Measurements from ENCODE around the gene UBAC1. TPM values are rescaled to one million over a fixed set of nuclear protein-coding genes. Genes with fewer than 3 reads are reported as not detected.

UBAC1 gene
- total RNA-seq, 1 donor from 2014 or later: 36.1 TPM

DNA sequence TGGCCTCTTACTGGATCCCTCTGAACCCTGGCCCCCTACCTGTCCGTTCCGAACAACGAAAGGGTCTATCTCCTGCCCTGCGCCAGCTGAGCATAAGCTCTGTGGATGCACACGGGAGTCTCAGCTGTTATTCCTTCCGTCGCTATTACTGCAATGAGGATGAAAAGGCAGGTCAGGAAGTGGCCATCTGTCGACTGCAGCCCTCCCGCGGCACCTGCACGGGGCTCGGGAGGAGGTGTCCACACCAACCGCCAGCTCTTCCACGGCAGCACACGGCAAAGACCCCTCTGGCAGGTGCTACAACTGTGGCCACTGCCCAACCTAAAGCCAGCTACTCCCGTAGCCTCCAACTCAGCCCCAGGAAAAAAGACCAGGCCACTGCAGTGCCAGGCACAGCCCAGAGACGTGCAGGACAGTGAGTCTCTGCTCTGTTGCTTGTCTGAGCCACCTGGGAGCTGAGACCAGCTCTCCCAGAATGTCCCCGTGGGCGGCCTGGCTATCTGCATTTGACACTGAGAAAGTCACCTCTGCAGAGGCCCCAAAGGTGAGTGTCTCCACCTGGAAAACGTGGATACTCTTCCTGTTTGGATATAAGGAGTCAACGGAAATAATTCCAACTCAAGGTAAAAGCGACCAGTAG is 72.9 kb downstream of the UBAC1 start:
- H3K36me3 ChIP-seq (ENCODE audit: control insufficient read depth, insufficient read depth, low read length): peaks cover 2% of the 10 kb centered on the region
- TF ChIP-seq, protein P1, sequence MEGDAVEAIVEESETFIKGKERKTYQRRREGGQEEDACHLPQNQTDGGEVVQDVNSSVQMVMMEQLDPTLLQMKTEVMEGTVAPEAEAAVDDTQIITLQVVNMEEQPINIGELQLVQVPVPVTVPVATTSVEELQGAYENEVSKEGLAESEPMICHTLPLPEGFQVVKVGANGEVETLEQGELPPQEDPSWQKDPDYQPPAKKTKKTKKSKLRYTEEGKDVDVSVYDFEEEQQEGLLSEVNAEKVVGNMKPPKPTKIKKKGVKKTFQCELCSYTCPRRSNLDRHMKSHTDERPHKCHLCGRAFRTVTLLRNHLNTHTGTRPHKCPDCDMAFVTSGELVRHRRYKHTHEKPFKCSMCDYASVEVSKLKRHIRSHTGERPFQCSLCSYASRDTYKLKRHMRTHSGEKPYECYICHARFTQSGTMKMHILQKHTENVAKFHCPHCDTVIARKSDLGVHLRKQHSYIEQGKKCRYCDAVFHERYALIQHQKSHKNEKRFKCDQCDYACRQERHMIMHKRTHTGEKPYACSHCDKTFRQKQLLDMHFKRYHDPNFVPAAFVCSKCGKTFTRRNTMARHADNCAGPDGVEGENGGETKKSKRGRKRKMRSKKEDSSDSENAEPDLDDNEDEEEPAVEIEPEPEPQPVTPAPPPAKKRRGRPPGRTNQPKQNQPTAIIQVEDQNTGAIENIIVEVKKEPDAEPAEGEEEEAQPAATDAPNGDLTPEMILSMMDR (IDR thresholded peaks at IDR 0.05; ENCODE audit: insufficient read depth, low read length, severe bottlenecking): no peak
- FAIRE-seq (peak; percentile 36), DNase-seq (ENCODE audit: low read depth) (no peak)
- no peaks in the 10 kb centered on the region for H3K27me3 ChIP-seq (ENCODE audit: control insufficient read depth, insufficient read depth, low read length)
- H3K4me3 ChIP-seq (ENCODE audit: low read depth, low read length): no peak overlapping the region

DNA sequence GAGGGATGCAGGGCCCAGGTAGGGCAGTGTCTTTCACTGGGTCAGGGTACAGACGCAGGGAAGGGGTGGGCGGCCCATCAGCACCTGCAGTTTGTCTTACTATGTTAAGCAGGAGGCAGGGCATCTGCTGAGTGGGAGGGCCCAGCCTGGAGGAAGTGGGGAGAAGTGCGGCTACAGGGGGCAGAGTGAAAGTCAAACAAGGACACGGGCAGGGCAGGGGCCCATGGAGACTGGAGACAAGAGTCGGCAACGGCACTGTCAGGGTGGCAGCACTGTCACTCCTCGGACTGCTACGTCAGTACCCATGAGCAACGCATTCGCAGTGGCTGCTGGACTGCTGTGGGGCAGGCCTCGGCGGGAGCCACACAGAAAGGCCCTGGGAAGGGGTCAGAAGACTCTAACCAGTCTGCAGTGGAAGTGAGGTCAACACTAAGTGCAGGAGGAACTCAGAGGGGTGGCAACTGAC is 73.6 kb downstream of the UBAC1 start:
- Histone ChIP-seq H3K4me3 (ENCODE audit: low read depth, low read length) (no peak overlapping the region), H3K36me3 (ENCODE audit: control insufficient read depth, insufficient read depth, low read length) (peaks cover 2% of the 10 kb centered on the region), H3K27me3 (ENCODE audit: control insufficient read depth, insufficient read depth, low read length) (no peaks in the 10 kb centered on the region)
- TF ChIP-seq, protein P1 (IDR thresholded peaks at IDR 0.05; ENCODE audit: insufficient read depth, low read length, severe bottlenecking): no peak
- DNase-seq (ENCODE audit: low read depth) (no peak), FAIRE-seq (no peak)

DNA sequence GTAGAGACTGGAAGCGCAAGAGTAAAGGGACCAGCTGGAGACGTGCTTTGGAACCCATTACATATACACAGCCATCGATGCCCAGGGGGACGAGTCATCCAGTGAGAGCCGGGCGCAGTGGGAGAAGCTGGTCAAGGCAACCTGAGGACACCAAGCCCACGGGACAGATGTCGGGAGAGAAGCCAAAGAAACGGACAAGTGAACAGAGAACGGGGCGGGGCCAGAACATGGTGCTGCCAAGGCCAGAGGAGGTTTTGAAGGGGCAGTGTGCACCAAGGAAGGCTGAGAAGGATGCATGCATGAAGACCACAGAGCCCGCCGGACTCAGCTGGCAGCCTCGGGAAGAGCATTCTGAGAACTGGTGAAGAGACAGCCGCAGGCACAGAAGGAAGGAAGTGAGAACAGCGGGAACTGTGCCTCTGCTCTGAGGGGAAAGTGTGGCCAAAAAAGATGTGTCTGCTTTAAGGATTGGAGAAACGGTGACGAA is 74.1 kb downstream of the UBAC1 start:
- no peaks in the 10 kb centered on the region for H3K27me3 ChIP-seq (ENCODE audit: control insufficient read depth, insufficient read depth, low read length)
- no peak overlapping the region for H3K4me3 ChIP-seq (ENCODE audit: low read depth, low read length)
- H3K36me3 ChIP-seq (ENCODE audit: control insufficient read depth, insufficient read depth, low read length): peaks cover 3% of the 10 kb centered on the region
- FAIRE-seq (no peak), DNase-seq (ENCODE audit: low read depth) (no peak)
- TF ChIP-seq, protein P1 (IDR thresholded peaks at IDR 0.05; ENCODE audit: insufficient read depth, low read length, severe bottlenecking): no peak

DNA sequence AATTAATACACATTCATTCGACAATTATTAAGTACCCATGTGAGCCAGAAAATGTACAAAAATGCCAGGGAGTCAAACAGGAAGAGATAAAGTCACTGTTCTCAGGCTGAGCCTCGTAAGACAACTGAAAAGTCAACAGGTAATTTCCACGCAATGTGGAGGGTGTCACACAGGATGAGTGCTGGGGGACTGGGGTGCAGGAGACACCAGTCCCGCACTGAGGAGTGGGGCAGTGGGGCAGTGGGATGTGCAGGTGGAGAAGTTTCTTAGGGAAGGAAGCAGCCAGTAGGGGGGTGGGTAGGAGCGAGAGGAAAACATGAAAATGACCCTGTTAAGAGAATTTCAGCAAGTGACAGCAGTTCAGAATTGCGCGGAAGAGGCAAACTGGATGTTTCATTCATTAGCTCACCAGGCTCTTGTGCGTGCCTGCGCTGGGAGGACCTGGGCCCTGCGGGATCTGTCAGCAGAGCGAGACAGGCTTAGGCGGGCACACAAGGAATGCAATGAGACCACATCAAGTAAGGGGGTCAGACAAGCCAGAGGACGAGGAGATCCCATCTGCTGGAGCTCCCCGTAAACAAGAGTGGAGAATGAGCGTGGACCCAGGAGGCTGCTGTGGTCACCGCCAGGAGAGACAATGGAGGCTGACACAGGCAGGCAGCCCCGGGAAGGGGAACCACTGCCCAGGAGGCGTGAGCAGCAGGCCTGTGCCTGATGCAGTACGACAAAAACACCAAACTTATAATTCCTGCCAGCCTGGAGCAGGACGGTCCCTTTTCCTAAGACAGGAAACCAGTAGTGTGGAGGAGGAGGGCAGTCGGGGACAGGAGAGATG is 74.8 kb downstream of the UBAC1 start:
- Histone ChIP-seq H3K4me3 (ENCODE audit: low read depth, low read length) (no peak overlapping the region), H3K36me3 (ENCODE audit: control insufficient read depth, insufficient read depth, low read length) (peaks cover 8% of the 10 kb centered on the region), H3K27me3 (ENCODE audit: control insufficient read depth, insufficient read depth, low read length) (no peaks in the 10 kb centered on the region)
- TF ChIP-seq, protein P1 (IDR thresholded peaks at IDR 0.05; ENCODE audit: insufficient read depth, low read length, severe bottlenecking): no peak
- DNase-seq (ENCODE audit: low read depth): peak; percentile 65
- no peak for FAIRE-seq

DNA sequence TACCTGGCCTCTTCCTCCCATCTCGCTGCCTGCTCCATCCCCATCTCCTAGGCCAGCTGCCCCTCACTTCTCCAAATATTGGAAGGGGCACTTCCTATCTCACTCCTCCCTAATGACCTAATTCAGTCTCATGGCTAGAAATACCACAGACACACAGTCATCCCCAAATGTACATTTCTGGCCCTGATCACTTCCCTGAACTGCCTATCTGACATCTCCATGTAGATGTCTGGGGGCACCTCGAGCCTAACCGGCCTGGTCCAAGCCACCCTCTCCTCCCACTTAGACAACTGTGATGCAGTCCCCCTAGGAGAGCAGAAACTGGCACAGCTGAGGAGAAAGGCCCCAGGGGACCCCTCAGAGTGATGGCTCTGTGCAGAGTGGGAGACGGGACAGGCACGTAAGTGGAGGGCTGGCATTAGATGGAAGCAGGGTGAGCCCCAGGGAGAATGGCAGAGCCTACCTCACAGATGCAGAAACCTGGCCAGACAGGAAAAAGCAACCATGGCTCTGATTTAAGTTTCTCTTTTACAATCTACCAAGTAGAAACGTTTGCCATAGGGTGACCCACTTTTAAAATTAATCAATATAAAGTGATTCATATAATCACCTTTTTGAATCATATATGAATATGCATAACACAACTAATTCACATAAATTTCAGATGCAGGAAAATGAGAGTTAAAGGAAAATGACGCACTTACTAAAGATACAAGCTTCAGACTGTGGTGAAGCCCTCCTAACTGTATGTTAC is 75.9 kb downstream of the UBAC1 start:
- peak; percentile 52 for FAIRE-seq
- peak; percentile 49 for DNase-seq (ENCODE audit: low read depth)
- Histone ChIP-seq H3K36me3 (ENCODE audit: control insufficient read depth, insufficient read depth, low read length) (peaks cover 13% of the 10 kb centered on the region), H3K4me3 (ENCODE audit: low read depth, low read length) (no peak overlapping the region), H3K27me3 (ENCODE audit: control insufficient read depth, insufficient read depth, low read length) (no peaks in the 10 kb centered on the region)
- TF ChIP-seq, protein P1 (IDR thresholded peaks at IDR 0.05; ENCODE audit: insufficient read depth, low read length, severe bottlenecking): no peak
